HG03354 (cell line): ENCODE results near the gene ODC1.

Experiments used
- ATAC-seq: cut with Tn5 transposase; IDR thresholded peaks from one replicate; pipeline ENCODE4 v1.9.1; 2021; ENCODE audit warnings: mild to moderate bottlenecking; ENCODE audit not compliant: unreplicated experiment, poor library complexity, severe bottlenecking

Gene ODC1

DNA sequence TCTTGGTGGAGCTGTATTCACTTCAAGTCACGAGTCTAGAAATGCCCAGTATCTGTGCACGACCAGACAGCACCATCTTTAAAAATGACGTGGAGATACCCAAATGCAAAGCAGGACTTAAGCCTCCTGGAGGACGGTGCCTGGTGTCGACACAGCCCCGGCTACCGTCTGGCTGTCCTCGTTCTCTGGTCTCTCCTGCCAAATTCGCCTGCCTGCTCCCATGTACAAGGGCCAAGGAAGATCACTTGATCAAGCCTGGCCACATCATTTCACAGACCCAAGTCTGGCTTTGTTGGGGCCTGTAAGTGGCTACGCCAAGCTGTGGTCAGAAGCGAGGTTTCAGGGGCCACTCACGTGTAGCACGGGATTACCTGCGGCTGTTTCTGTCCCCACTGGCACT lies 9.4 kb downstream of the ODC1 start:
- ATAC-seq: no peak

DNA sequence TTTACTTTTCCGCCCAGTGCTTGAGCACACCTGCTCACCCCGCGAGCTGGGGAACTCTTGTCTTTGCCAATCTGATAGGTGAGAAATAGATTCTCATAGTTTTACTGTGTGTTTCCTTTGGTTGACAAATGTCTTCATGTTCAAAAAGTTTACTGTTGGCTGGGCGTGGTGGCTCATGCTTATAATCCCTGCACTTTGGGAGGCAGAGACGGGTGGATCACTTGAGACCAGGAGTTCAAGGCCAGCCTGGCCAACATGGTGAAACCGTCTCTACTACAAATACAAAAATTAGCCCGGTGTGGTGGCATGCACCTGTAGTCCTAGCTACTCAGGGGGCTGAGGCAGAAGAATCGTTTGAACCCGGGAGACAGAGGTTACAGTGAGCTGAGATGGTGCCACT lies 10.3 kb downstream of the ODC1 start:
- ATAC-seq: no peak

DNA sequence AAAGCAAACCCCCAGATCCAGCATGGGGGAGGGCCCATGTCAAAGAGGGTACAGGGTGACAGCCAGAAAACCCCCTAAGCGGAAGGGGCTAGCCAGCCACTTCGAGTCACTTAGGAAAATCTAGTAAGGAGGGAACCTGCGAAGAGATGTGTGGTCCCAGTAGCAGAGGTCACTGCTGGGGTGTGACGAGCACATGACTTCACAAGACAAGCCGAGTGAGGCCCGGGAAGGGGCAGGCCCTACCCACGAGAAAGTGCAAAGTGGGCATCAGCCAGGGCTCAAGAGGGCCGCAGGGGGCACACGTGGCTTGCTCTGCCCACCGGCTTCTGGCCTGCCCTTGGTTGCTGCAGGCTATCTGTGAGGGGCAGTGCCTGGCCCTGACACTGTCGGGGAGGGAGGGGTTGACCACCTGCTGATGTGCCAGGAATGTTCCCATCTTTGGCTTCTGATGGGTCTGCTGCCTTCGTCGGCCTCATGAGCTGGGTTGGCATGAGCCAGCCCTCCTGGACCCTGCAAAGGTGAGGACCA lies 11.5 kb downstream of the ODC1 start:
- ATAC-seq: no peak

DNA sequence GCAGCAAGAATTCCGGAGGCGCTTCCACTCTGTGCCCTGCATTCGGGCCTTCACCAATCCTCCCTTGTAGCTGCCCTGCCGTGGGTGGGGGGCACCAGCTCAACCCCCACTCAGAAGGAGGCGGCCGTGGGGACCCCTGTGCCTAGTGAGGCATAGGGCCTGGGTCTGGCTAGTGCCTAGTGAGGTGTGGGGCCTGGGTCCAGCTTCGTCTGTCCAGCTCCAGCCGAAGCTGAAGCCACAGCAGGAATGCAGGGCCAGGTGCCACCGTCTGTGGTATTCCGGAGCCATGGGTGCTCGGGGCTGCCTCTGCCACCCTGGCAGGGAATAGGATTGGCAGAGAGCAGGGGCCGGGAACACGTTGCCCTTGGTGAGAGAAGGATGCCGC lies 12.3 kb downstream of the ODC1 start:
- ATAC-seq: no peak

DNA sequence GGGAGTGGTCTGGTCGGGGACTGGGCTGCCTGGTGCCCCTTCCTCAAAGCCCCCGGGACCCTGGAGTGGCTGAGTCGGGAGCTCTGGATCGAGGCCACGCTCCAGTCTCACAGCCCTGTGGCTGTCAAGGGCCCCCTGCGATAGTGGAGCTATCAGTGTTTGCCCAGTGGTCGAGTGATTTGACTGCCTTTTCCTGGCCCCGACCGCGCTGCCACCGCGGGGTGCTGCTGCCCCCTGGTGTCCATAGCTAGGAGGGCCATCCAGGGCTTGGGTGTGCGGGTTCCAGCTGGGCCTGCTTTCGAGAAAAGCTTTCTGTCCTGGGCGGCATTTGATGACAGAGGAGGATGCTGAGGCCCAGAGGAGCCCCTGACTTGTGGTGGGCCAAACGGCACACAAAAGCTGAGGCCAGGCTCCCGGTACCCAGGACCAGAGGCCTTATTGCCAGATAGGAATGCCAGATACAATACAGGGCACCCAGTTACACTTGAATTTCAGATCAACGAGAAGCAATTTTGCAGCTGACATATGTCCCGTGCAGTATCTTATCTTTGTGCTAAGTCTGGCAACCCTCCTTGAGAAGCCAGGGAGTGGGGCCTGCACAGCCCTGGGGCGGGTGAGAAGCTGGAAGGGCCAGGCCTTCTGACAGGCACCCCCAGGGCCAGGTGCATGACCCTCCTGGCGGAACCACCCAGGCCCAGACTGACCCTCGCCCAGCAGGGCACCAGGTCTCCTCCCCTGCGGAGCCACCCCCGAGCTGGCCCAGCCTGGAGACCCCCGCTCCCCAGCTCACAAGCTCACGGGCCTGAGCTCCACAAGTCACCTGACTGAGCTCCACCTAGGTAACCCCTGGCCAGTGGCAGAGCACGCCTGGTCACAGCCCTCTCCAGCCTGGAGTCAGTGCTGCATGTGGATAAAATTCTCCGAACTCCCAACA lies 13.0 kb downstream of the ODC1 start:
- peak; percentile 83 for ATAC-seq

DNA sequence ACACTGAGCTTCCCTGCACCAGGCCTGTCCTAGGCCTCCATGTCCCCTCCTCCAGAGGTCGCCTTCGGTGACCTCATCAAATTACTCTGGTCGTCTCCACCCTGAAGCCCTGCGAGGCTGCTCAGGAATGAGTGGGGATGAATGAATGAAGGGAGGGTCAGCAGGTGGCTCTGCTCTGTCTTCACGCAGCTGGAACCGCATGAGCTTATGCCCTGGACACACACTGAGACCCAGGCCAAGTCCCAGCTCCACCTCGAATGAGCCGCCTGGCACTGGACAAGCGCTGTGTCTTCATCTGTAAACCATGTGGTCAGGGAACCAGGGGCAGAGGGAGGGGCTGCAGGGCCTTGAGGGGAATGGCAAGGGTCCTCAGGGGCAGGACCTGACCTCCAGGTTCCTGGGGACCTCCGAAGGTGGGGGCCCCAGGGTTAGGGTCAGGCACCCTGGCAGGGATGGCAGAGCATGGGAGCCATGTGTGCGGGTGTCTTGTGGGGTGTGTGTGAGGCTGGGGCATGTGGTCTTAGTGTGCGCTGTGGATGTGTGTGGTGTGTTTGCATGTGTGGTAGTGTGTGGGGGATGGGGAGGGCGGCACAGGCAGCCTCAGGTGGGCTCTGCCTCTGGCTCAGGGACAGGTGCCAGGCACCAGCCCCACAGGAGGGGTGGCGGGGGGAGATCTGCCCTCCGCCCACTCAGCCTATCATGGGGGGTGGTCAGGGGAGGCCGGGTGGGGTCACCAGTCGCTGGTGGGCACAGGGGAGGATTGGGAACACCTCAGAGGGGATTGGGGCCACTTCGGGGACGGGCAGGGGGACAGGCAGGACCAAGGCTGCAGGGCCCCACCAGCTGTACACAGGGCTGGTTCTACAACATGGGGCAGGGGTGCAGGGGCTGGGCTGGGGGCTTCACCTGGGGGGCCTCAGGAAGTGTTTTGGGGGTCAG lies 13.9 kb downstream of the ODC1 start:
- ATAC-seq: no peak

DNA sequence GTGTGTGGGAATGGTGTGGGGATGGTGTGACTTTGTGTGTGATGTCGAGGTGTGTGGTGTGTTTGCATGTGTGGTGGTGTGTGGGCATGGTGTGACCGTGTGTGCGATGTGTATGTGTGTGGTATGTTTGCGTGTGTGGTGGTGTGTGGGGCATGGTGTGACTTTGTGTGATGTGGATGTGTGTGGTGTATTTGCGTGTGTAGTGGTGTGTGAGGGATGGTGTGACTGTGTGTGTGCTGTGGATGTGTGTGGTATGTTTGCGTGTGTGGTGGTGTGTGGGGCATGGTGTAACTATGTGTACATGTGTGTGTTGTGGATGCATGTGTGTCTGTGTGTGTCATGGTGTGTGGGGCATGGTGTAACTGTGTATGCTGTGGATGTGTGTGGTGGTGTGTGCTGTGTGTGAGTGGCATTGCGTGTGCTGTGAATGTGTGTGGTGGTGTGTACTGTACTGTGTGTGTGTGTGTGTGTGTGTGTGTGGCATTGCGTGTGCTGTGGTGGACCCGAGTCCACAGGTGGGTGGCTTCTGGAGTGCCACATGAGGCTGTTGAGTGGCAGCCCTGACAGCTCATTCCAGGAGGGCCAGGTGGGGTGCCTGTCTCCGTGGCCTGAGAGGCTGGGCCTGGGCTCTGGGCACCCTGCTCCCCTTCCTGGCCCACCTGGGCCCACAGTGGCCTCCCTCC lies 14.7 kb downstream of the ODC1 start:
- ATAC-seq: no peak

DNA sequence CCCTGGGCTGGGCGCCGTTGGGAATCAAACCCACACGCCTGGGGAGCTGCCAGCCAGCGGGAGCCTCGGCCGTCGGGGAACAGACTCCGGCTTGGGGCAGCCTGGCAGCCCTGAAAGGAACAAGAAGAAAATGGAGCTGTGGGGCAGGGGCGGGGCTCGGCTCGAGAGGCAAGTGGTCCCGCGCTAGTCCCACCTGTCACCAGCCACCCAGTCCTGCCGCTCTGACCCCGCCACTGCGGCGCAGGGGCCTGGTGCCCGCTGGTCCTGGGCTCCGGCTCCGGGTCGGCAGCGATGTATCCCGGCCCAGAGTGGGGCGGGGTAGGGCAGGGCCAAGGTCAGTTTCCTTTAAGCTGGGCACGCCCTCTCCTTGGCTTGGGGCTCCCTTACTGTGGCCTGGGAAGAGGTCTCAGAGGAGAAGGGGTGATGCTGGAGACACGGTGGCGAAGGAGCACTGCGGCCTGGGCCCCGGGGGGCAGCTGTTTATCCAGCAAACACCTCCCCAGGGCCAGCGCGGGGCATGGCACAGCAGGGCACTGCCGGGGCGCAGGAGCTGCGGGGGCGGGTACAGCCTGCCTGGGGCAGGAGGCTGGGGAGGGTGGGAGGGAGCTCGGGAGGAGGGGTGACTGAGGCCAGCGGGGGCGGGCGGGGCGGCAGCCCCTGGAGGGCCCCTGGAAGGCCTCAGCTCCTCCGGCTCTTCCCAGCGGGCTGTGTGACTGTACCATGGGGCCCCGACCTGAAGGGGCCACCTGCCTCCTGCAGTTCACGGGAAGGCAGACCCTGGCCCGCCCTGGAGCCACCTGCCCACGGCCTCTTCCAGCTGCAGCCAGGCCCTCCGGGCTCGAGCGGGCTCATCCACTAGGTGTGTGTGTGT lies 15.6 kb downstream of the ODC1 start:
- ATAC-seq: no peak

DNA sequence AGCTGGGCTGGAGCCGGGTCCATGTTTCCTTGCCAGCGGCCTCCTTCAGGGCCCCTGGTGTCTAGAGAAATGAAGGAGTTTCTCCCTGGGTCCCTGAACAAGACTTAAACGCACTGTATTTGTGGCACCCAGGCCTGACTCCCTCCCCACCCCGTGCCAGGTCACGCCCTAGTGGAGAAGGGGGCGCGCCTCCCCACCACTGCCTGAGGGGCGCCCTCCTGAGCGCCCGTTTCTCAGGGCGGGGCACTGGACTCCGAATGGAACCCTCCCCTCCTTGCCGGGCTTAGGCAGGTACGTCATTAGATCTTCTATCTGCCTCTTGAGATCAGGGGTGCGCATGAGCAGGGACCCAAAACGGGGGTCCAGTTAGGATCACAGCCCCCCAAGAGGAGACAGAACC lies 16.3 kb downstream of the ODC1 start:
- ATAC-seq: no peak

DNA sequence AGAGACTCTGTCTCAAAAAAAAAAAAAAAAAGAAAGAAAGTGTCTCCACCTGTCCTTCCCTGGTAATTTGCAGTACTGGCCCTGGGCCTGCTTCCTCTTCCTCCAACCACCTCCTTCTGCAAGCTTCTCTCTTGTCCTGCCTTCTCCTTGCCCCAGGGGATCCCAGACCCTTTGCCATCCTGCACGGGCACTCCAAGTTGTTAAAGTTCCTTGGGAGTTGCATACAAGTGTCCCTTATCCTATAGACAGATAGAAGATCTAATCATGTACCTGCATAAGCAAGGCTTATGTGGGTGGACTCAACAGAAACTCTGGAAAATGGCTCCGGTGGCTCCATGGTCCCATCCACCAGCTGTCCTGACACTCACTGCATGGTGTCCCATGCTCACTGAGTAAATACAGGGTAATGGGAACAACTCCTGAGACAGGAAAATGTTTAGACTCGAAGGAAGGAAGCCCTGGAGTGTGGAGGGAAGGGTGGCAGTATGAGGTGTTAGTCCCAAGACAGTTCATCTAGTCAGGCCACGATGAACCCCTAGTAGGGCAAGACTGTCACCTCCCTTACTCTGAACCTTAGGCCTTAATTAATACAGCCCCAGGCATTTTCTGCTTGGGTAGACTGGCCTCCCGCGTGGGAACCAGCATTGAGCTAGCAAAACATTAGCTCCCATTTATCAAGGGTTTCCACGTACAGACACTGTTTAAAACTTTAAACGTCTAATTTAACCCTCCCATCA lies 17.1 kb downstream of the ODC1 start:
- ATAC-seq: no peak

DNA sequence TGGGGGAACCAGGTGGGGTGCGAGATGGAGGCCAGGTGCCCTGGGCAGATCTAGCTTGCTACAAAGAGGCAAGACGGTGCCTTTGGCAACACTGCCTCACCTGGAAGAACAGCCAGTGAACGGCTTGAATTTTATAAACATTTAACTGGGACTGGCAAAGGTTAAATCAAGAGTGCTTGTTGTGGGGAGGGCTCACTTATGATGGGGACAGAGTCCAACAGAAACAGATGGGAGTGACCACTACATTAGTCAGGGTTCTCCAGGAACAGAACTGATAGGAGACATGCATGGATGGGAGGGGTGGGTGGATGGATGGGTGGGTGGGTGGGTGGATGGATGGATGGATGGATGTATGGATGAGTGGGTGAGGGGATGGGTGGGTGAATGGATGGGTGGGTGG lies 19.2 kb downstream of the ODC1 start:
- ATAC-seq: no peak

DNA sequence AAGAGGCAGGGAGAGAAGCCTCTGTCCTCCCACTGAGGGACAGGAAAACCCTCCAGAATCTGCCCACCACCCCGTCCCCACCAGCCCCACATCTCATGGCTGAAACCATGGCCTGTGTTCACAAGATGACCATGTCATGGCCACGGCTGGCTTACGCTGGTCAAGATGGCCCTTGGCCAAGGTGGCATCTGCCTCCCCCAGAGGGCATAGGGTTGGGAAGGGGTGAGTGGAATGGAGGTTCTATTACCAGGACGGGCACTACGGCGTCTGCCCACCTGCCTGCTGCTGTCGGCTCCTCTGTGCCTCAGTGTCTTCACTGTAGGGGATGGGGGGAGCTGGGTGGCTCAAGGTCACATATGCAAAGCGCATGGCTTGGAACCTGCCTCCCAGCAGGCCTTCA lies 19.8 kb downstream of the ODC1 start:
- no peak for ATAC-seq

DNA sequence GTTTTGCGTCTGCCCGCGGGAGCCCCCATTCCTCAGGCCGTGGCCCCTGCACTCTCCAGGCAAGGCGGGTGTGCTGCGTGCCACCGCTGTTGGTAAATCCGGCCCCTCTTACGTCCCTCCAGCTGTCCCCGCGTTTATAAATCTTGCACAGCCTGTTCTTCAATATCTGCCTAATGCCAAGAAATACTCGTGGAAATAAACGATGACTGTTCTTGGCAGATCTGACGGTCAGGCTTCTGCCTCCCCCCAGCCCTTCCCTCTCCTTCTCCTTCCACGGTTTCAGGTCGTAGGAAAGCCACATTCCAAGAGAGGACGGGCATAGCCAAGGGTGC lies 20.5 kb downstream of the ODC1 start:
- no peak for ATAC-seq

DNA sequence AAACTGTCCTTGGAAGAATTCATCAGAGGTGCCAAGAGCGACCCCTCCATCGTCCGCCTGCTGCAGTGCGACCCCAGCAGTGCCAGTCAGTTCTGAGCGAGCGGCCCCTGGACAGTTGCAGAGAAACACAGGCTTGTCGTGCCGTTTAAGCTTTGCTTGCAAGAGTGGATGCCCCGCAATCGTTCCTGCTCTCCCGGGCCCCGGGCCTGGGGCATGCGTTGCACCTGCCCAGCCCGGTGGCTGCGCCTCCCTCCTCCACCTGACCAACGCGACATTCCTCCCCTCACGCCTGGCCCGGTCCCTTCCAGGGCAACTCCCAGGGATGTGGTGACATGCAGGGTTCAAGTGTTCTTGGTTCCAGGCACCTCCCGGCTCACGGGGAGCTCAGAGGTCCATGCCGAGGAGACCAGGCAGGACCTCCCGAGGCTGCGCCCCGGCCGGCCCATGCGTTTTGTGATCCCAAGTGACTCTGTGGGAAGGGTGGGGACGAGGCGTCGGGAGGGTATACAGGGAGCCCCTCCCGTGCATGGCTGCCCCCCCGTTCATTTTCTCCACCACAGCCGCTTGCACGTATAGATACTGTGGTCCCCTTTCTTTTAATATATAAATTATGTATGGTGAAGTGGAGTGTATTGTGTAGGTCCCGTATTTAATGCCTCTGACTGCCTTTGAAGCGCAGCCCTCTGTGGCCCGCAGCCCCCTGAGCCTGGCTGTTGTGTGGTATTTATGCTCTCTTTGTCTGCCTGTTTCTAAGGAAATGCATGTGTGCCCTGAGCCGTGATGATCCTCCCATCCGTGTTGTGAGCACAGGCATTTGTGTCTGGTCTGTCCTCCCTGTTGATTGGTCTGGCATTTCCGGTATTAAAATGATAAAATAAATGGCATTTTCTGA lies 21.2 kb downstream of the ODC1 start:
- no peak for ATAC-seq

DNA sequence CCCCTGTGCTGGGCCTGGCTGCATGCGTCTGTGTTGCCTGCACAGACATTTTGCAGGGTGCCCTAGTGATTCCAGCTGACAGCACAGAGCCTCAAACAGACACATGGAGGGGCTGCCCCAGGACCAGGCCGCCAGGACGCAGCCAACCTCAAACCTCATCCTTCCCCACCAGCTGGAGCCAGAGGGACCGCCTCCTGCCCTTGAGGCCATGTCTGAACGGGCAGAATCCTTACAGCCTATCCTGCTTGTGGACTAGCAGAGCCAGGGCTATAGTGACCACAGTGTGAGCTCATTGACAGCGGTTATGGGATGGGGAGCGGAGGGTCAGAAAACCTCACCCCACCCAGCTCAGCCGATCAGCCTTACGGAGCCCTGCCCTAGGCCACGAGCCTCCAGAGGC lies 22.4 kb downstream of the ODC1 start:
- ATAC-seq: no peak

DNA sequence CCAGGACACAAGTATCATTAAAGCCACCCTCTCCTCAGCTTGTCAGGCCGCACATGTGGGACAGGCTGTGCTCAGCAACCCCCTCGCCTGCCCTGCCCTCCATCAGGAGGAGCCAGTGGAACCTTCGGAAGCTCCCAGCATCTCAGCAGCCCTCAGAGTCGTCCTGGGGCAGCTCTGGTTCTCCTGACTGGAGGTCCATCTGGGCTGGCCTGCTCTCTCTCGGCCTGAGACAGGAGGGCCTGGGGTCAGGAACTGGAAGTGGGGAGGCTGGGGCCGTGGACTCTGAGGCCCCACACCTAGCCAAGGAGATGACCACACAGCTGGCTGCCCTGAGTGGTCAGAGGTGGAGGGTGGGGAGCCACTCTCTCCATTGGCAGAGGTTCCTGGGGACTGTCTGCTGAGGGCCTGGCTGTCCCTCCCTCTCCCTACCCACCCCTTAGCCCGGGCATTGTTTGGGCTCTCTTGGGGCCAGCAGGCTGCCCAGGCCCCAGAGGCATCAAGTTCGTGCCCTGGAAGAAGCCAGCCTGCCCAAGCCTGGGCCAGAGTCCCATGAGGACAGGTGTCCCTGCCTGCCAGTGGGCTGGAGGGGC lies 23.1 kb downstream of the ODC1 start:
- ATAC-seq: no peak

DNA sequence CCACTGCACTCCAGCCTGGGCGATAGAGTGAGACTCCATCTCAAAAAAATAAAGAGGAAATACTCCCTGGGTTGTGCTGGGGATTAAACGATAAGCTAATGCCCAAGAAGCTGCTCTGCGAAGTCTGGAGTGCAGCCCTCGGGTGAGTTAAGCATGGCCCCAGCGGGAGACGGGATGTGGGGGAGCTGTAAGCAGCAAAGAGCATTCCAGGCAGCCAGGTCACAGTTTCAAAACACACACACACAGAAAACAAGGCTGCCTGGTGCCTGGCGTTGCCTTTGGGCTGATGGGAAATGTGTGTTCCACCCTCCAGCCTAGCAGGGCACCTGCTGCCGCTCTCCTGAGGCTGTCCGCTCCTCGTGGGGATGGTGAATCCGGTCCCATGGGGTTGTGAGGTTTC lies 24.1 kb downstream of the ODC1 start:
- no peak for ATAC-seq
